CD4-positive, alpha-beta T cell treated with Interleukin-2 at 100 ng/mL for 4 hours (primary cell): ENCODE results near the gene IQGAP3.

Source experiments
- DNase-seq: peaks from one replicate; pipeline ENCODE4 v3.0.0-alpha.2; 2020; ENCODE audit warnings: low spot score

The IQGAP3 gene

DNA sequence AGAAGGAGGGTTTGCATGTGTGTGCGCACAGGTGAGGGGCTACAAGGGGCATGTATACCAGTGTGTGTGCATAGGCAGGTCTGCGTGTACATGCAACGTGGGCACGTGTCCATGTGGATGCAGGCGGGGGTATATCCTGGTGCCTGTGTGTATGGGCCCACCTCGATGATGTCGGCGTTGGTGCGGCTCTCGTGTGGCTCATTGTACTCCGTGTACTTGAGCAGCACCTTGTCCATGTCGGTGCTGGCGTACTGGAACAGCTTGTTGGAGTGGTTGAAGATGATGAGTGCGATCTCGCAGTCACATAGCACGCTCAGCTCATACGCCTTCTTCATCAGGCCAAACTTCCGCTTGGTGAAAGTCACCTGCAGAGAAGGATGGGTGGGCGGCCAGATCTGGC, 90.1 kb downstream of the IQGAP3 start:
- DNase-seq: no peak

DNA sequence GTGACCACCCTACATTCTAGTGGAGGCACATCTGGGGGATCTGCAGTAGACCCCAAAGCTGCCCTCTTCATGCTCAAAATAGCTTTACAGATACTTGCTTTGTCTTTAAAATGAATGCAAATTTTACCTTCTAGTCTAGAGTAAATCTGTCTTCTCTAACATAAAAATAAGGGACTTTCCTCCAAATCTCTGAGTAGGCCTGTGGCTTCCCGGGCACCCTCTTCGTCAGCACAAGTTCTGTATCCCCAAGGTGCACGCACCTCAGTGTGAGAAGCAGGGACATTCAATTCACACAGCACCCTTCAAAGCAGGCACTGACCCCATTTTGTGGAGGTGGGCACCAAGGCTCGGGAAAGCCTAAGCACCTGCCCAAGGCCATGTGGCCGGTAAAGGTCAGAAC, 90.8 kb downstream of the IQGAP3 start:
- peak; percentile 28 for DNase-seq

DNA sequence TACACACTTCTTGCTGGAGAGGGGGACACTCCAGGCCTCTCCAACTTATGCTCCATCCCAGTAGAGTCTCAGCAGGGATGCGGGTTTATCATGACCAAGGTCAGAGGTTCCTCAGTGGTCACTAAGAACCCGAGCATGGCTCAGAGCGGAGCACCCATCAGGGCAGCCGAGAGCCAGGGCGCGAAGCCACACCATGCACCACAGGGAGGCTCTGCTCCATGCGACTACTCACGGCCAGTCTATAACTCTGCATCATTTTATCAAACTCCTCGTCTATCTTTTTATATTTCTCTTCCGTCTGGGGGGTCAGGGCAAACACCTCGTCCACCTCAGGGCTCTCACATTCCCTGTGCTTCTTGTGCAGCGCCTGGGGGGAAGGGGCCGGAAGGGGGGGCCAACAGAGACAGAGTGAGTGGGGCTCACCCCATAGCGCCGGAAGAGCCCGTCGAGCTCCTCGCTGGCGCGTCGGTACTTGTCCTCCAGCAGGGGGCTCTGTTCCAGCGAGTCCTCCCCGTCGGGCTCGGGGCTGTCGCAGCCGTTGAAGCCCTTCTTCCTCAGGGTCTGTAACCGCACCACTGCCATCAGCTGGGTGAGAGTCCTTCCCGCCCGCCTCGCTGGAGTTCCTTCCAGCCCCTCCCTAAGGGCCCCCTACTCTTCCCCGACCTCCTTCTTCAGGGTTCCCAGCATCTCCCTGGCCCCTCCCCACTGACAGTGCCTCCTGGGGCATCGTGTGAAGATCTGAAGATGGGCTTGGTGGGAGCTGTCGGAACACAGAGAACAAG, 91.8 kb downstream of the IQGAP3 start:
- DNase-seq: peak; percentile 80

DNA sequence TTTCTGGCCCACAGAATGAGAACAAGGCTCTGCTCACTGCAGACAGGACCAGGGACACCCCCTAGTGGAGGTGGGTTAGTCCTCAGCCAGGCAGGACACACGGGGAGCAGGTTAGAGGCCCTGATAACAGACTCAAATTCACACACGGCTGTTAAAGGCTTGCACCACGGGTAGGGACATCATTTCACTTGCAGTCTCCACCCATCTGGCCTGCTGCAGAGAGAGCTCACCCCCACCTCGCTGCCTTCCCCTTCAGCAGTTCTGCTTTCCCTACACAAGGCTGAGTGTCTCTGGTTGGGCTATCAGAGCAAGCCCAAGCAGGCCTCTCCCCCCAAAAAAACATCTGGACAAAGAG, 92.4 kb downstream of the IQGAP3 start:
- DNase-seq: no peak

DNA sequence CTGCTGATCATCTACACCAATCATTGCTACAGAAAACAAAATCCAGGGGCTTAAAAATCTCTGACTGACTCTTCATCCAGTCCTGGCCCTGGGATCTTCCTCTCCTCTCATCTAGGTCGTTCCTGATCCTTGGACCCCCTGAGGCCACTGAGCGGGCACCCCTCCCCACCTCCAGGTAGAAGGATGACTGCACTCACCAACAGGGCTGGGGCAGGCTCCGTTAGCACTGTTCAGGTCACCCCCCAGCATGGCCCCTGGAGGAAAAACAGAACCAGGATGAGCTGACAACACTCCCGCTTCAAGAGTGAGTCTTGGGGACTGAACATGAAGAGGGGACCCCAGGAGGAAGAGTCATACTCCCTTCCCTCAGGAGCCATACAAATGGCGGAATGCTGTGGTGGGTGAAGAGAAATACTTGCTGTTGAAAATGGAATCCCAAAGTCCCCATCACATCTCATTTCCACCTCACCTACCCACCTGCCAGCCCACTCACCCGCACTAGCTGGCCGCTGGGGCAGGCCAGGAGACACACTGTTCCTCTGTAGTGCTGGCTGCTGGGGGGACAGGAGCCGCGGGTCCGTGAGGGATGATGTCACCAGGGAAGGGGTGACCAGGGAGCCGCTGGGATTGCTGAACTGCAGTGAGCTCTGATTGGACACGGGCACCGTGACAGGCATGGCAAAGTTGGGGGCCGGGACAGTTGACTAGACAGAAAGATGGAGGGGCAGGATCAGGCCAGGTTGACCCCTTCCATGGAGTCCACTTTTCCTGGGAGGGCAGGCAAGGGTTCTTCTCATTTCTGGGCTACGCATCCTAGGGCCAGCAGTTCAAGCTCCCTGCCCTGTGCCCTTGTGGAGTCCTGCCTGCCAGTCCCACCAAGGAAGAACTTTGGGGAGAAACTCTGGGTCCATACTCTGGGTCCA, 93.0 kb downstream of the IQGAP3 start:
- DNase-seq: no peak

DNA sequence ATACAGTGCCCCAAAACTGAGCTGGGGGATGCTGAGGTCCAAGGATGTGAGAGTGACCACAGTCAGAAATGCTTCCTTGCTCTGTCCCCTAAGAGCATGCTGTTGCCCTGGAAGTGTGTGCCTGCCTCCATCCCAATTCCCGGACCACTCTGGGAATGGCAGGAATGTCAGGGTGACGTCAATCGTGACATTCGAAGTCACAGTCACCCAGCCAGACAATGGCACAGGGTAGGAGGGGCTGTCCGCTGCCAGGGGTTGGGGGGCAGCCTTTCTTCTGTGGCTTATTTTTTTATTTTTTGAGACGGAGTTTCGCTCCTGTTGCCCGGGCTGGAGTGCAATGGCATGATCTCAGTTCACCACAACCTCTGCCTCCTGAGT, 94.1 kb downstream of the IQGAP3 start:
- no peak for DNase-seq

DNA sequence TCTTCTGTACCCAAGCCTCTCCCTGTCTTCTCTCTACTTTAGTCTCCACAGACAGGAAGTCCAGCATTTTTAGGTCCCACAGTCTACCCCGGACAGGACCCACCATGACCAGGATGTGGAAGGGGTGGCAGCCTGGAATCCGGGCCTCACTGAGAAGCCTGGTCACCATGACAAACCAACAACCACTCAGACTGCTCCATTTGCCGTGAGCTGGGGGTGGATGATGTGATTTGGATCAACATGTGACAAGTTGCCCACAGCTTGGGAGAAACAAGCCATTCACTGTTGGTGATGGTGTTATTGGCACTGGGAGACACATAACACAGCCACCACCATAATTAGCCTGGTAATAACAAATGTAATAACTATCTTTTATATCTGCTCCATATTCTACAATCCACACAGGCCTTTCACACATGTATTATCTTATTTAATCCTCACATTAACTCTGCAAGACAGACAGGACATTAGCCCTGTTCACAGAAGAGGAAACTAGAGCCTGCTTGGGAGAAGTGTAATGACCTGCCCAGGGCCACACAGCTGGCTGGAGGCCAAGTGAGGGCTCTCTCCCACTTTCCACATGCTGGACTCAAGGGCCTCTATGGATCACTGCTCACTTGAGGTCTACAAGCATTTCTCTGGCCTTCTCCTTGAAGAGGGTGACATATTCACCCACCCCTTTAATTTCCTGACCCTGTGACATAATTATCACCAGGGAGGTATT, 94.7 kb downstream of the IQGAP3 start:
- DNase-seq: no peak

DNA sequence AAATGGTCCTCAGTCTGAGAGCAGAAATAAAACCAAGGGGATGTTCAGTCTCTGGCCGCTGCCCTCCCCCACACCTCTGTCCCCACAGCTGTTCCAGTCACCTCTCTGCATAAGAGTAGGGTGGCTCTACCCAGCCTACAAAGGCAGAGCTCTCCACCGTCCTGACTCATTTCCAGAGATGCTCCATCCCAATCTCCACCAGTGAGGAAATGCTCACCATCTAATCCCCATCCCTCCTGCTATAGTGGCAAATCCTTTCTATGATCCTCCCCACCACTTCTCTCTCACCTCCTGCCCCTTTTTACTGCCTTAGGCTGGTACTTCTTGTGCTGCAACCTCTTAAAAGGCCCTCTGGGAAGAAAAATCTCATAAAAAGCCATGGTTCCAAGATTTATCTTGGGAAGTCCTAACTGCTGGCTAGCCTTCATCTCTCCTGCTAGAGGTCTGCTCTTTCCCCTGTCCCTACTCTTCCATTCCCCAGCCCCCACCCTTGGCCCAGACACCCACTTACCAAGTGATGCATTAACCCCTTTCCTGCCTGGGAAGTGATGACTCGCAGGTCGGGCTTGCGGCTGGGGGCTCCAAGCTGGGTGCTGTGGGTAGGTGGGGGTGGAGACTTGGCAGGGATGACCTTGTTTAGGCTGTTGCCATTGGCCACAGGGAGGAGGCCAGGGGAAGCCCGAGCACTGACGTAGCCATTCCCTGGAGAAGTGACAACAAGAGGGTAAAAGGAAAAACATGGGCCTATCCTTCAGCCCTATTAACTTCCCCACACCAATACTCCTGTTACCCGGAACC, 95.7 kb downstream of the IQGAP3 start:
- DNase-seq: no peak

DNA sequence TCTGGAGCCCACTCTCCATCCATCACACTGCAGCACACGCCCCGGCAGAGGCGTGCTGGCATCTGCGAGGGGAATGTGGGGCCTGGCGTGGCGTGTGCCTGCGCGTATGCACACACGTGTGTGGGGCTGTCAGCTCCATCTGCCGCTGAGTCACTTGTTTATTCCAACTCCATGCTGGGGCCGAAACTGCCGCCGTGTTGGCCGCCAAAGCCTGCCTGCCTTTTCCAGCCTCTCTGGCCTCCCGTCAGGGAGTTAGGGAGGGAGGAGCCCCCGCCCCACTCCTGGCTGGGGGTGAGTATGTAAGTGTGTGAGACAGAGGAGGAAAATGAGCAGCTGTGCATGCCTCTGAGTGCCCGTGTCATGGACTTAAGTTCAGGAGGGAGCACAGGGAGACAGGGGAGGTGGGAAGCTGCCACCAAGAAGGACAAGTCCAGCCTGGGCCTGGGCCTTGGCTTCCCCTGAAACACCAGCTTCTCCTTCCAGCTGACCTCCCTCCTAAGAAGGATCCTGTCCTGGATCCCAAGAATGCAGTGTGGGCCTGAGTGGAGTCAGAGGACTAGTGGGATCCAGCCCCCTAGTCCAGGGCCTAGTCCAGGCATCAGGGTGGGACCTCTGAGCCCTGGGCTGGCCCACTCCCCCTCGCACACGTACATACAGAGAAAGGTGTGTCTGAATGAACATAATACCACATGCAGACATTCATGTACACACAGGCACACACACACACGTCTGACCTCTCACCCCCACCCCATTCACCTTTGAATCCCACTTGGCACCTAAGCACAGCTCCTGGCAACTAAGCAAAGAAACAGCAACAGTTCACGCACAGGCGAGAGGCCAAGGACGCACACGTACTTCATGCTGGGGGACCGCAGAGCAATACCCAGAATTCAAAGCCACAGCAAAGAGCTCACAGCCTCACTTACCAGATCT, 96.5 kb downstream of the IQGAP3 start:
- DNase-seq: no peak
